Activated CD4-positive, alpha-beta T cell treated with anti-CD3 and anti-CD28 coated beads for 36 hours (primary cell): ENCODE results near the gene GRAP. TPM values are rescaled to one million over a fixed set of nuclear protein-coding genes. Genes with fewer than 3 reads are reported as not detected.
A peak's percentile ranks its signal among the peaks of the same experiment; 100 is the strongest.

ENCODE experiments used
- ATAC-seq: fragments of 200-7000 bp; cut with Tn5 transposase; one replicate; pipeline ENCODE4 v1.10.0; 2021; ENCODE audit warnings: mild to moderate bottlenecking, moderate library complexity
- CTCF ChIA-PET: fragments of 350-600 bp; sonication (Branson Sonifier 250); formaldehyde crosslinking; loops from one replicate; lab custom pipeline; 2021; ENCODE audit warnings: antibody characterized with exemption; lab: Charles Lee
- POLR2A ChIA-PET: fragments of 350-600 bp; sonication (Branson Sonifier 250); formaldehyde crosslinking; loops from one replicate; lab custom pipeline; 2021; ENCODE audit warnings: antibody characterized with exemption, inconsistent platforms; lab: Charles Lee
- DNase-seq: peaks from one replicate; pipeline ENCODE4 v3.0.0-alpha.2; 2020
- H3K27ac Mint-ChIP-seq: one replicate; pipeline ENCODE4 v1.8.0; 2021; ENCODE audit warnings: mixed read lengths
- H3K27me3 Mint-ChIP-seq: one replicate; pipeline ENCODE4 v1.8.0; 2021; ENCODE audit warnings: mixed read lengths
- H3K36me3 Mint-ChIP-seq: one replicate; pipeline ENCODE4 v1.8.0; 2021; ENCODE audit warnings: low read depth, mixed read lengths
- H3K4me1 Mint-ChIP-seq: one replicate; pipeline ENCODE4 v1.8.0; 2021; ENCODE audit warnings: mixed read lengths
- H3K4me3 Mint-ChIP-seq: one replicate; pipeline ENCODE4 v1.8.0; 2021; ENCODE audit warnings: mild to moderate bottlenecking, moderate library complexity, mixed read lengths
- H3K9me3 Mint-ChIP-seq: one replicate; pipeline ENCODE4 v1.8.0; 2021; ENCODE audit warnings: low read depth, mixed read lengths
- intact Hi-C, 2 experiments: fragments of 100-400 bp; cut with DNase I in 1 of 2; cut with micrococcal nuclease in 1 of 2; formaldehyde crosslinking; loops; one replicate each; pipeline versions ENCODE4 v1.14.2 to v1.15.1; 2022 to 2024; cut with DNase I, micrococcal nuclease
- total RNA-seq, 2 experiments: library from RNA; stranded (reverse); gene quantifications; one replicate each; pipeline ENCODE4 v1.2.3, GENCODE V29; 2021

Gene GRAP
- total RNA-seq, 2 experiments from 2014 or later = 10.7 to 11.2 TPM

- ATAC-seq = no peak
- H3K27me3 Mint-ChIP-seq = no peaks in the 10 kb centered on the region
- intact Hi-C loops = loop anchor here in 1 of 2 experiments (2.0 kb wide), 3 partner anchors 17 to 823 kb away; partner anchors contain the start of gene ALKBH5
- no peak overlapping the region for H3K27ac Mint-ChIP-seq
- H3K4me1 Mint-ChIP-seq = peaks cover 23% of the 10 kb centered on the region
- CTCF ChIA-PET = interaction anchor here (0.6 kb wide), 1 partner anchor 49 kb away, joined by 3 read pairs; no protein-coding TSS in a partner anchor
- no peak for DNase-seq
- peaks cover 20% of the 10 kb centered on the region for H3K36me3 Mint-ChIP-seq
- peak overlapping the region; percentile 88 for H3K4me3 Mint-ChIP-seq
- POLR2A ChIA-PET = no interaction called here
- H3K9me3 Mint-ChIP-seq = peaks cover 2% of the 10 kb centered on the region
Observed at GRCh38 chr17:19005789-19006430, 40.8 kb downstream of the GRAP start.

- ATAC-seq = peak; percentile 10
- no peaks in the 10 kb centered on the region for H3K27me3 Mint-ChIP-seq
- POLR2A ChIA-PET = no interaction called here
Observed at GRCh38 chr17:19005137-19005773, 41.5 kb downstream of the GRAP start.

GRCh38 chr17:19004421-19005136, 42.2 kb downstream of the GRAP start, which contains the start of gene FAM83G:
FAM83G (minus strand) TSS chr17:19004764; CDS start chr17:19004041, 723 bp downstream.
- DNase-seq = peak; percentile 94
- H3K4me1 Mint-ChIP-seq = peaks cover 26% of the 10 kb centered on the region
- peak within 1 kb of the TSS; percentile 88 for H3K4me3 Mint-ChIP-seq
- ChIA-PET POLR2A (no interaction called here), CTCF (interaction anchor here (1.1 to 1.3 kb wide), 3 partner anchors 20 to 379 kb away, joined by 3 to 6 read pairs (median 3); no protein-coding TSS in a partner anchor)
- H3K36me3 Mint-ChIP-seq = peaks cover 20% of the 10 kb centered on the region
- peaks cover 2% of the 10 kb centered on the region for H3K9me3 Mint-ChIP-seq
- H3K27ac Mint-ChIP-seq = peak within 1 kb of the TSS; percentile 89
- ATAC-seq = peak; percentile 87
- H3K27me3 Mint-ChIP-seq = no peaks in the 10 kb centered on the region
- intact Hi-C loops = loop anchor here (1.0 to 5.0 kb wide), 9 partner anchors 12 to 822 kb away; partner anchors contain the start of genes ALKBH5 (in 1 of the 2) and SMCR8 (in 1 of the 2)

More at GRCh38 chr17:19005137-19005773, 41.5 kb downstream of the GRAP start:
- intact Hi-C loops = loop anchor here in 1 of 2 experiments (2.0 kb wide), 3 partner anchors 18 to 822 kb away; partner anchors contain the start of gene ALKBH5
- H3K4me3 Mint-ChIP-seq = peak overlapping the region; percentile 88
- H3K36me3 Mint-ChIP-seq = peaks cover 20% of the 10 kb centered on the region
- H3K9me3 Mint-ChIP-seq = peaks cover 2% of the 10 kb centered on the region
- CTCF ChIA-PET = interaction anchor here (1.2 to 1.3 kb wide), 2 partner anchors 19 to 44 kb away, joined by 3 to 6 read pairs; no protein-coding TSS in a partner anchor
- H3K27ac Mint-ChIP-seq = peak overlapping the region; percentile 81
- peaks cover 26% of the 10 kb centered on the region for H3K4me1 Mint-ChIP-seq
- no peak for DNase-seq

- Mint-ChIP-seq H3K27ac (peak overlapping the region; percentile 89), H3K4me1 (peaks cover 26% of the 10 kb centered on the region), H3K4me3 (peak overlapping the region; percentile 88), H3K9me3 (peaks cover 2% of the 10 kb centered on the region), H3K27me3 (no peaks in the 10 kb centered on the region), H3K36me3 (peaks cover 20% of the 10 kb centered on the region)
- intact Hi-C loops = loop anchor here (1.0 to 5.0 kb wide), 9 partner anchors 11 to 821 kb away; partner anchors contain the start of genes ALKBH5 (in 1 of the 2) and SMCR8 (in 1 of the 2)
- DNase-seq = peak; percentile 67
- CTCF ChIA-PET = interaction anchor here (1.1 to 2.7 kb wide), 5 partner anchors 13 to 378 kb away, joined by 3 to 15 read pairs (median 3); no protein-coding TSS in a partner anchor
- POLR2A ChIA-PET = no interaction called here
- ATAC-seq = peak; percentile 28
Observed at GRCh38 chr17:19003543-19004420, 43.0 kb downstream of the GRAP start.

GRCh38 chr17:19002805-19003542, 43.8 kb downstream of the GRAP start:
- H3K4me1 Mint-ChIP-seq = peaks cover 26% of the 10 kb centered on the region
- no peaks in the 10 kb centered on the region for H3K27me3 Mint-ChIP-seq
- ChIA-PET CTCF (interaction anchor here (1.5 to 2.7 kb wide), 2 partner anchors 14 to 41 kb away, joined by 3 to 15 read pairs; no protein-coding TSS in a partner anchor), POLR2A (interaction anchor here (0.5 to 1.0 kb wide), 3 partner anchors 12 to 87 kb away, joined by 4 to 7 read pairs (median 5); no protein-coding TSS in a partner anchor)
- peaks cover 2% of the 10 kb centered on the region for H3K9me3 Mint-ChIP-seq
- no peak overlapping the region for H3K27ac Mint-ChIP-seq
- peak; percentile 42 for DNase-seq
- peaks cover 20% of the 10 kb centered on the region for H3K36me3 Mint-ChIP-seq
- peak overlapping the region; percentile 88 for H3K4me3 Mint-ChIP-seq
- ATAC-seq = peak; percentile 35
- intact Hi-C loops = loop anchor here in 1 of 2 experiments (5.0 kb wide), 1 partner anchor 41 kb away; no protein-coding TSS in a partner anchor

GRCh38 chr17:19001907-19002590, 44.7 kb downstream of the GRAP start:
- ChIA-PET CTCF (interaction anchor here (0.8 to 2.7 kb wide), 3 partner anchors 15 to 79 kb away, joined by 3 to 15 read pairs (median 3); no protein-coding TSS in a partner anchor), POLR2A (interaction anchor here (1.0 kb wide), 1 partner anchor 11 kb away, joined by 4 read pairs; no protein-coding TSS in a partner anchor)
- no peak for ATAC-seq
- no peaks in the 10 kb centered on the region for H3K27me3 Mint-ChIP-seq
- peak overlapping the region; percentile 88 for H3K4me3 Mint-ChIP-seq
- peaks cover 29% of the 10 kb centered on the region for H3K4me1 Mint-ChIP-seq
- H3K9me3 Mint-ChIP-seq = peaks cover 2% of the 10 kb centered on the region
- DNase-seq = no peak
- peak overlapping the region; percentile 5 for H3K27ac Mint-ChIP-seq
- H3K36me3 Mint-ChIP-seq = peaks cover 23% of the 10 kb centered on the region
- intact Hi-C loops = loop anchor here in 1 of 2 experiments (5.0 kb wide), 1 partner anchor 40 kb away; no protein-coding TSS in a partner anchor

- ATAC-seq = no peak
- Mint-ChIP-seq H3K36me3 (peaks cover 36% of the 10 kb centered on the region), H3K4me1 (peaks cover 29% of the 10 kb centered on the region), H3K4me3 (no peak overlapping the region), H3K27me3 (no peaks in the 10 kb centered on the region), H3K27ac (no peak overlapping the region), H3K9me3 (peaks cover 4% of the 10 kb centered on the region)
- CTCF ChIA-PET = interaction anchor here (0.5 to 2.7 kb wide), 2 partner anchors 39 to 229 kb away, joined by 3 to 15 read pairs; no protein-coding TSS in a partner anchor
- DNase-seq = no peak
- intact Hi-C loops = loop anchor here in 1 of 2 experiments (5.0 kb wide), 1 partner anchor 38 kb away; no protein-coding TSS in a partner anchor
- POLR2A ChIA-PET = interaction anchor here (1.1 kb wide), 1 partner anchor 10 kb away, joined by 3 read pairs; no protein-coding TSS in a partner anchor
Observed at GRCh38 chr17:19000531-19001325, 46.0 kb downstream of the GRAP start.

GRCh38 chr17:18999911-19000310, 46.8 kb downstream of the GRAP start:
- intact Hi-C loops = loop anchor here in 1 of 2 experiments (5.0 to 10.0 kb wide), 2 partner anchors 38 to 55 kb away; no protein-coding TSS in a partner anchor
- no peak for DNase-seq
- Mint-ChIP-seq H3K4me1 (peaks cover 29% of the 10 kb centered on the region), H3K27ac (no peak overlapping the region), H3K4me3 (no peak overlapping the region), H3K36me3 (peaks cover 41% of the 10 kb centered on the region), H3K27me3 (no peaks in the 10 kb centered on the region), H3K9me3 (peaks cover 8% of the 10 kb centered on the region)
- ChIA-PET CTCF (no interaction called here), POLR2A (no interaction called here)
- ATAC-seq = no peak
